K562 (cell line): ENCODE measurements around the gene SEL1L.
"Not testable (repeated sequence)": the region's sequence is repeated elsewhere in the genome, so short reads cannot be mapped to it uniquely, and the experiment has no call there.

Experiments
- CTCF ChIP-seq, 3 experiments: IDR thresholded peaks in 2 of 3; conservative IDR thresholded peaks in 1 of 3; 2 replicates each; pipeline ENCODE4 v1.5.1; 2011 to 2012; ENCODE audit warnings: low read length in 3 of 3, mild to moderate bottlenecking in 3 of 3, control low read depth in 2 of 3, improper control_type of control experiment in 1 of 3, inconsistent platforms in 1 of 3, low read depth in 1 of 3, mixed read lengths in 1 of 3, moderate library complexity in 1 of 3; ENCODE audit not compliant: insufficient read depth in 2 of 3
- FOXJ2 ChIP-seq: fragments of 200-800 bp; sonication (Bioruptor generic); IDR thresholded peaks from 2 replicates; pipeline ENCODE4 v1.6.1; 2016; ENCODE audit warnings: missing genetic modification characterization, missing compliant biosample characterization
- ZKSCAN8 ChIP-seq: fragments of 200-800 bp; sonication (Bioruptor generic); IDR thresholded peaks from 2 replicates; pipeline ENCODE4 v1.6.1; 2016; ENCODE audit warnings: missing genetic modification characterization, missing compliant biosample characterization

DNA sequence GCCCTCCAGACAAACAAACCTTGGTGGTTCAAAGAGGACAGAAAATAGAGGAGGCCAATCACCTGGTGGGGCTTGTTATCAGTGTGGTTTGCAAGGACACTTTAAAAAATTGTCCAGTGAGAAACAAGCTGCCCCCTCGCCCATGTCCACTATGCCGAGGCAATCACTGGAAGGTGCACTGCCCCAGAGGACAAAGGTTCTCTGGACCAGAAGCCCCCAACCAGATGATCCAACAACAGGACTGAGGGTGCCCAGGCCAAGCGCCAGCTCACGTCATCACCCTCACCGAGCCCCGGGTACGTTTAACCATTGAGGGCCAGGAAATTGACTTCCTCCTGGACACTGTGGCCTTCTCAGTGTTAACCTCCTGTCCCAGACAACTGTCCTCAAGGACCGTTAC is 17.7 kb downstream of the SEL1L start:
- TF ChIP-seq ZKSCAN8 (CRISPR knock-in tag); CTCF (IDR thresholded peaks at IDR 0.05 in 2 of 3, conservative IDR thresholded peaks at IDR 0.05 in 1 of 3; ENCODE audit: insufficient read depth in 2 of 3, low read depth in 1 of 3, low read length in 3 of 3); FOXJ2 (tag): not testable (repeated sequence)
